Activated CD4-positive, CD25-positive, alpha-beta regulatory T cell treated with anti-CD3 and anti-CD28 coated beads, Interleukin-2, amount 50 U/mL, for 16 hours (primary cell): ENCODE results near the gene TENM4.
"Not testable (repeated sequence)": the region's sequence is repeated elsewhere in the genome, so short reads cannot be mapped to it uniquely, and the experiment has no call there.

Experiments used
- DNase-seq: peaks from one replicate; pipeline ENCODE4 v3.0.0-alpha.2; 2020; ENCODE audit warnings: low read depth, low spot score

Gene TENM4

DNA sequence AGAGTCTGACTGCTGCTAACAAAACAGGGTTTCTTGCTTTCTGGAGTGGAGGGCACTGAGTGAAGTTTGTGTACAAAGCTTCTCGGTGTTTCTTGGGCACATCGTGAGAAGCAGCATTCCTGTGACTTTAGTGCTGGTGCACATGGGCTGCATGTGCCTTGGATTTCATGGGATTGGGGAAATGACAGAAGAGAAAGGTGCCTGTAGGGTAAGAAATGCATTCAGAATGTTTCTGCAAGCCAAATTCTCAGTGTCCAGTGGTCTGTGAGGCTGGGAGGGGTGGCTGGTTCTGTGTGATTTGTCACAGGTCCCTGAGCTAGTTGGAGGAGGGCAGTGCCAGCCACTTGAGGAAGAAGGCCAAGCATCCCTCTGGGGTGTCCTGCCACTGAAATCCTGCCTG is 462.0 kb downstream of the TENM4 start:
- no peak for DNase-seq

DNA sequence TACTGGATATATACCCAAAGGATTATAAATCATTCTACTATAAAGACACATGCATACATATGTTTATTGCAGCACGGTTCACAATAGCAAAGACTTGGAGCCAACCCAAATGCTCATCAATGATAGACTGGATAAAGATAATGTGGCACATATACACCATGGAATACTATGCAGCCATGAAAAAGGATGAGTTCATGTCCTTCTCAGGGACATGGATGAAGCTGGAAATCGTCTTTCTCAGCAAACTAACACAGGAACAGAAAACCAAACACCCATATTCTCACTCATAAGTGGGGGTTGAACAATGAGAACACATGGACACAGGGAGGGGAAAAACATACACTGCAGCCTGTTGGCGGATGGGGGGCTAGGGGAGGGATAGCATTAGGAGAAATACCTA is 463.0 kb downstream of the TENM4 start:
- not testable (repeated sequence) for DNase-seq

DNA sequence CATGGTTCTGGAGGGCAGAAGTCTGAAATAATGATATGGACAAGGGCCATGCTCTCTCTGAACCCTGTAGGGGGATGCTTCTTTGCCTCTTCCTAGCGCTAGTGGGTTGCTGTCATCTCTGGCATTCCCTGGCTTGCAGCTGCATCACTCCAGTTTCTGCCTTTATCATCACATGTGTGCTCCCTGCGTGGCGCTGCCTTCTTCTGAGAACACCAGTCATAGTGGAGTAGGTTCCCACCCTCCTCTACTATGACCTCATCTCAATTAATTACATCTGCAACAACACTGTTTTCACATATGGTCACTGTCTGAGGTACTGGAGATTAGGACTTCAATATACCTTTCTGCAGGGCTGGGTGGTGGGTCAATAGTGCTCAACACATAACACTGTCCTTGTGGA is 463.8 kb downstream of the TENM4 start:
- no peak for DNase-seq

DNA sequence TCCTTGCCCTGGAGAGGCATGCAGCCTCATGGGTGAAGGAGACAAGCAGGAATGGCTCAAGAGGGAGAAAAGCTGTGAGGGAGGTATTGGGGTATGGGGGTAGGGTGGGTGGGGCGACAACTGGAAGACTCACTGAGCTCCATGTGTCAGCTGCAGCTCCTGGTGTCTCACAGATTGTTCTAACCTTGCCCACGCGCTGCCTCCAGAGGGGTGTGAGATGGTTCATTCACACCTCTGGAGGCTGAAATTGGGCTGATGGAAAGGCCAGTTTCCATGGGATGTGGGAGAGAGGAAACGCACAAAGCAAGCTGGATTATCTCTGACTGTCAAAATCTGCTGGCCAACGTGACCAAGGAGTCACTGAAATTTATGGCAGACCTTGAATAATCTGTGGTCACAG is 465.7 kb downstream of the TENM4 start:
- no peak for DNase-seq

DNA sequence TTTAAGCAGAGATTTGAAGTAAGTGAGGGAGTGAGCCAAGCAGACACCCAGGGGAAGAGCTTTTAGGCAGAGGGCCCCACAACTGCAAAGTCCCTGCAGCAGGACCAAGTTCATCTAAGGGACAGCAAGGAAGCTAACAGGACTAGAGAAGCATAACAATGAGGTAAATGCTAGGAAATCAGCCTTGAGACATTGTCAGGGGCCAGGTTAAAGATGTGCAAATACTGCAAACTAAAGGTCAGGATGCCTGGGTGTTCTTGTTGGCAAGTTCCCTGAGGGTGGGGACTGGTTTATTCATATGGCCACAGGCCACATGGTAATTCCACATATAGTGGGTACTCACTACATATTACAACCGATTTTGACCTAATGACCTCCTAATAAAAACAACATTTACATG is 467.0 kb downstream of the TENM4 start:
- DNase-seq, result no peak

DNA sequence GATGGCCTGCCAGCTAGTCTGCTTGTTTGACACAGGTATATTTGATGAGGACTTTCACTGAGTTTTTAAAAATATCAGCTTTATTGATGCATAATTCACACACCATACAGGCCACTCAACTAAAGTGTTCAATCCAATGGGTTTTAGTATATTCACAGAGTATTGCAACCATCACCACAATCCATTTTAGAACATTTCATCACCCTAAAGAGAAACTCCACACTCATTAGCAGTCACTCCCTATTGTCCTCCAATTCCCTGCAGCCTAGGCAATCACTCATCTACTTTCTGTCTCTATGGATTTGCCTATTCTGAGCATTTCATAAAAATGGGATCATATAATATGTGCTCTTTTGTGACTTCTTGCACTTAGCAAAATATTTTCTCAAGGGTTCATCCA is 468.2 kb downstream of the TENM4 start:
- no peak for DNase-seq

DNA sequence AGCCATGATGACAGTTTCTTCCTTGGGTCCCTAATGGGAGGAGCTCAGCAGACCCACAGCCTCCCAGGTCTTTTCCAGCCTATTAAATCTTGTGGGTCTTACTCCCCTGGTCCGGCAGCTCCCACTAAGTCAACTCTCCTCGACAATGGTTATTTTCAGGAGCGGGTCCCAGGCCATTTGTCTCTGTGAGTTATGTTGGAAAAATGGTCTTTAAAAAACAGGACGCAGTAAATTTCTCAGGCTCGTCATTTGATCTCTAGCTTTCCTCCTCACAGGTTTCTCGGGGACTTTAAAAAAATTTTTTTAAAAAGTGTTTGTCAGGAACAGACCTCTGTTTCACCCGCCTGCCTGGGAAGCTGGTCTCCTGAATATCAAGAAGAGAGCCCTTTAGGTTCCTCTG is 468.7 kb downstream of the TENM4 start:
- no peak for DNase-seq

DNA sequence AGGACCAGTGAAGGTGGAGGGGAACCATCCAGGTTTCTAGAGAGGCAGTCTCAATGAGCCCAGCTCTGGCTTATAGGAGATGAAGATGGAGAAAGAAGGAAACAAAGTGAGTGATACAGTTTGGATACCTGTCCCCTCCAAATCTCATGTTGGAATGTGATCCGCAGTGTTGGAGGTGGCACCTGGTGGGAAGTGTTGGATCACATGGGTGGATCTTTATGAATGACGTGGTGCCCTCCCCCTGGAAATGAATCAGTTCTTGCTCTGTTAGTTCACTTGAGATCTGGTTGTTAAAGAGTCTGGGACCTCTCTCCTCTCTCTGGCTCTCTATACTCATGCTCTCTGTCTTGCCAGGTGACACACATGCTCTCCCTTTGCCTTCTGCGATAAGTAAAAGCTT is 473.0 kb downstream of the TENM4 start:
- DNase-seq, result no peak

DNA sequence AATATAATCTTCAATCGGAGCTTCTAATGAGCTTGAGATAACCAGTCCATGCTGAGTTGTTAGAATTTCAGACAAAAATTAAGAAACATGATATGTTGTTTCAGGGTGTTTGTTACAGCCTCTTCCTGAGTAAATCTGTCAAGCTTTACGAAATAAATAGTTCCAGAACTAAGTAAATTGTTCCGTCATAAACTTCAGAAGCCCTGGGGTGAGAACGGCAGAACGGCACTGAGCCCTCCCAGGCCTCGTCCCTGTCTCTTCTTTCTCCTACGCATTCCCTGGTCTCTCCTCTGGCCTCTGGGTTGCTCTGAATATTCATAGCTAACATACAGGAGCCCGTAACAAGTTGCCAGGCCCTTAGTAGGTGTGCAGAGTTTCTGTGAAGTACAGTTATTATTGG is 475.4 kb downstream of the TENM4 start:
- DNase-seq, result no peak

DNA sequence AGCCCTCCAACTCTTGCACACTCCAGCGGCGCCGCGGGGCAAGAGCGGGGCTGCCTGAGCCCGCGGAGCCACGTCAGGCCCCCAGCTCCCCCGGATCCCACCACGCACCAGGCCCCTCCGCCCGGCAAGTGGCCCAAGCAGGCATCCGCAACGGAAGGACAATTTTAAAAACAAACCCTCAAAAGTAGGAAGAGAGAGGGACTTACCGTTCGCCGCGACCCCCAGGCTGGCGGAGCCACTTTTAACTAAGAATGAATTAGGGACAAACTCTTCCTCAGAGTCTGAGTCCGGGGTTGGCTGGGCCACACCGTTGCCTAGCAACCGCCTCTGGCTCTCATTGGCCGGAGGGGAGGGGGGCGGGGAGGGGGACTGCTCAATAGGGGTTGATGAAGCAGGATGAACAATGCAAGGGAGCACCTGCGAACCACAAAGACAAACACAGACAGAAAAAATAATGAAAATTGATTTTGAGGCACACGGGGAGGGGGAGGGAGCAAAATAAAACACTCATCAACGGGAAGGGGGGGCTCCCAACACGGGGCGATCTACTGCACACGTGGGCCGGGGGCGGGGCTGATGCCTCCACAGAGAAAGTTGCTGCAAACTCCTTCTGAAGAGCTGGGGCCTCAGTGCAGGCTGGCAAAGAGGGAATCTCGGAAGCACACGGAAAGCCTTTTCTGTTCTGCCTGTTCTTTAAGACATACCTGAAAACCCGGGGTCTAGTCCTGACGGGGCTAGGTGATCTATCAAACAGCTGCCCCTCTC is 478.7 kb downstream of the TENM4 start:
- DNase-seq, result no peak

DNA sequence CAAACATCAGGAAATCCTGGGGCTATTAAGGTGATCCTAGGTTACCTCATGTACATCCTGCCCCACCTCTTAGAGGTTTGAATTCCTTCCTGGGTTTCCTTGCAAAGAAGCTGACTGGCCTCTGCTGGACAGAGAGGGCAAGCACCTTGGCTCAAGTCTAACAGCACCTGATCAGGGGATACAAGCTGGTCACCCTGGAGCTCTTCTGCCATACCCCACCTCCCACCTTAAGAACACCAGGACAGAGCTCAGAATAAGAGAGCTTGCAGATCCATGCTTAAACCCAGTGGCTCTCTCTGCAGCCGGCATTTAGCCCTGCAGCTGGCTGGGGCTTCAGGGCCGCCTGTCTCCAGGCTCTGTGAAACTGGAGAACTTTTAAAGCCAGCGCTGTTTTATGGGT is 479.6 kb downstream of the TENM4 start:
- DNase-seq, result no peak

DNA sequence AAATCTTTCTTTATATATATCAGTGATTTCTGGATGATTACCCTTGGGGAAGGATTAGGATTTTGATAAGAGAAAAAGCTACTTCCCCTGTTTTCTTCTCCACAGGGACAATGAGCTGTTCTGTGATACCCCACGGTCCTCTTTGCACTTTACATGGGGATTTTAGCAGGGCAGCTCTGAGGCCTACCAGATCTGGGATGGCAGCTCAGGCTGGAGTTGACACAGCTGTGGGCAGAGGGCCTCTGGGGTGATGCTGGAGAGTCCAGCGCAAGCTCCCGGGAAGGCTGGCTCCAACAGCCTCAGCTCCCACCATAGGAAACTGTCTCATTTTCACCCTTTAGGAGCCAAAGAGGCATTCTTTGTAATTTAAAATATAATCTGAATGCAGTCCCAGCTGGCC is 482.4 kb downstream of the TENM4 start:
- DNase-seq, result no peak

DNA sequence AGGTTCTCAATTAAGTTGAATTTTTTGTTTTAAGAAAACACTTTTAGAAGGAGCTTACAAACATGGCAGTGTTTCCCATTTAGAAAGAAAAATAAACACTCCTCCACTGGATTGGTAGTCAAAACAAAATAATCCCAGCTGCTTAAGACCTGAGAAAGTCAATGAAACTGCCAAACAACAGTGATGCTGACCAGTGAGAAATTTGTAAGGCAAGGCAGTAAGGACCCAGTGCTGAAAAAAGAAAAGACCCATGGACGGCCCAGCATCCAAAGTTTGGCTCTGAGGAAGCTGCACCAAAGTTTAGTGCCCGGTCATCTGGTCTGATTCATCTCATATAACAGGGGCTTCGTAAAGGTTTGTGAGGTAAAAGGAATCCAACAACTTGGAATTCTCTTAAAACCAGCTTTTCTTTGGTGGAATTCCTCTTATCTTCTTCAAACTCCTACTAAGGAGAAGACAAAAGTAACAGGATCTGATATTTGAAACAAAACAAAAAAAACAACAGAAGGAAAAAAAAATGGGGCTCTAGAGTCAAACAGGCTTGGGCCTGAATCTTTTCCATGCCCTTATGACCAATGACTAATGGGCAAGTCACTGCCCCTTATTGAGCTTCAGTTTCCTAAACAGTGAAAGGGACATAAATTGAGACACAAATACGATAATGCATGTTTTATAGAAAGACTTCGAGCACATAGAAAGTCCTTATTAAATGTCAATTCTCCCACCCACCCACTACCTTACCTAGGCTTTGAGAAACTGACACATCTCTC is 483.2 kb downstream of the TENM4 start:
- no peak for DNase-seq

DNA sequence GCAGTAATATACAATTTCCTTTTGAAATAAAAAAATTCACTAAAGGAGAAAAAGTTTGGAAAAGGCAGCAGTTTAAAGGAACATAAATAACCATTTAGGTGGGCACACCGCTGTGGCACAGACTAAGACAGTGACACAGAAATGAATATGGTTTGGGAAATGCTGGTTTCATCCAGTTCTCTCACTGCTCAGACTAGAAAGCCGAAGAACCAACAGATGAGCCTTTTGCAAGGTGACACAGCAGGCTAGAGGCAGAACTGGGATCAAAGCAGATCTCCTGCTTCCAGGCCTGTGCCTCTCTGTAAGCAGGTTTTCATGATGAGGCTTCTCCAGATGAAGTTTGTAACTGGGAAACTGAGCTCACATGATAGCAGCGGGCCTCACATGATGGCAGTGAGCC is 486.1 kb downstream of the TENM4 start:
- no peak for DNase-seq

DNA sequence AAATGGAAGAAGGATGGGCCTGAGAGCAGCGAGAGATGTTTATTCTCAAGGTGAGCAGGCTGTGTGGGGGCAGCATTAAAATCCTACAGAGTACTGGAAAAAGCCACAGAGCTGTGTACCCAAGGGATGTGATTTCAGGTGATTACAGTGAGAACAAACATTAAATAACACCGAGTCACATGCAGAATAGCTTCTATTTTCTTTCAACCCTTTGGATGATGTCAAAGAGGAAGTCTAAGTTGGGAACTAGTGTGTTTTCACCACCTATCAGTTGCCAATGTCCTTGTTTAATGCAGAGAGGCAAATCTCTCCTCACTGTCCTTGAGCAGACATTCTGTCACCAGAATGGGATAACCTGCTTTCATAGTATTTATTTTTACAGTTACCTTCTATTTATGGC is 486.6 kb downstream of the TENM4 start:
- DNase-seq, result no peak

DNA sequence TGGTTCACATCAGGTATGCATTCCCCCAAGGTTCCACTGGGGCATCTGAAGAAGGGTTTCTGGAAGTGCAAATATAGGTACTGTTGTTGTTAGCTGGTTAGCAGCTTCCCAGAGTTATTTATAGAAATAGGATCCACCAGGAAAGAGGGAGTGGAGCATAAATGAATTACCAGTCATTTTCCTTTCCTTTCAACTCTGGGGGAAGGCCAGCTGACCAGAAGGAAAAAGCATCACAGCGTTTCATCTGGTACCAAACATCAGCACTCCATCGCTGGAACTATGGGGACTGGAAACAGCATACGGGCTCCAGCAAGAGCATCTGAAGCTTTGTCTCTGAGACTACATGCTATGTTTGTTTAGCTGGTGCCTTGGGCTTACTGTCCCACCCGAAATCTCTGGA is 487.9 kb downstream of the TENM4 start:
- DNase-seq, result no peak

DNA sequence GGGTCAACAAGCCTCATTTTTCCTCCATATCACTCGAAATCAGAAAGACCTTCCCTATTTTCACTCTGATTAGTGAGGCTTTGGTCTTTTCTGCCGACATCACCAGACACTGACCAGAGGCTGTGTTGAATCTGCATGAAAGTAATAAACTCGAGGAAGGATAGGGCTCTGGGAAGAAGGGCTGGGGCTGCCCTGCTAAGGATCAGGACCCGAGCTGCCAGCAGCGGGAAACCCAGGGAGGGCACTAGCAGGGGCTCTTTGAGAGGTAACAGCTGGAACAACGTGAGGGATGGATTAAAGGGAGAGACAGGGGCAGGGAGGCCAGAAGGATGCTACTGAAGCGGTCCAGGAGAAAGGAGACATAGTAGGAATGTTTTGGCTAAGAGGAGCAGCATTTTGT is 488.7 kb downstream of the TENM4 start:
- DNase-seq, result no peak

DNA sequence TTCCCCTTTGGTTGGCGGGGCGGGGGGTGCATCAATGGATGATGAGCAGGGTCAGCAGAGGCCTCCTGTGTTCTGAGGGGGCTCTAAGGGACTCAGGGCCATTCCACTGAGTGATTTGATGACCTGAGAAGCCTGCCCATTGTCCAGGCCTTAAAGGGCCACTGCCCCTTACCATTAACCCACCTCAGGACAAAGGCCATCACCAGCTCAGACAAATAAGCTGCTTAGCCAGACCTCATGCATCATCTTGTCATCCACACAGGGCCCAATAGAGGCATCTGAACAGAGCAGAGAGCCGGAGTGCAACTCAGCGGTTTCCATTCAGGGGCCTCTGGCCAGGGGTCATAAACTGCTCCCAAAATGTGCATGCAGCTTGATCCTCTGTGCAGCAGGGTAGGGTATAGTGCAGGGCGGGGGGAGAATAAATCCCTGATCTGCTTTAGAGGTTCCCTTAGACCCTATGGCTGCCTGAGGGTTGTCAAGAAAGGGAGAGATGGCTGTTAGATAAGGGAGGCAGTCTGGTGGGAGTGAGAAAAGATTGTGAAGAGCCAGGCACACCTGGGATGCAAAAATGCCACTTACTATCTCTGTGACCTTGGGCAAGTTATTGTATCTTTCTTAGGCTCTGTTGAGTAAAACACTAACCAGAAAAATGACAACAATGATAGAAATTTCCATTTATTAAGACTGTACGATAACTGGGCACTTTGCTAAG is 490.7 kb downstream of the TENM4 start:
- DNase-seq, result no peak

DNA sequence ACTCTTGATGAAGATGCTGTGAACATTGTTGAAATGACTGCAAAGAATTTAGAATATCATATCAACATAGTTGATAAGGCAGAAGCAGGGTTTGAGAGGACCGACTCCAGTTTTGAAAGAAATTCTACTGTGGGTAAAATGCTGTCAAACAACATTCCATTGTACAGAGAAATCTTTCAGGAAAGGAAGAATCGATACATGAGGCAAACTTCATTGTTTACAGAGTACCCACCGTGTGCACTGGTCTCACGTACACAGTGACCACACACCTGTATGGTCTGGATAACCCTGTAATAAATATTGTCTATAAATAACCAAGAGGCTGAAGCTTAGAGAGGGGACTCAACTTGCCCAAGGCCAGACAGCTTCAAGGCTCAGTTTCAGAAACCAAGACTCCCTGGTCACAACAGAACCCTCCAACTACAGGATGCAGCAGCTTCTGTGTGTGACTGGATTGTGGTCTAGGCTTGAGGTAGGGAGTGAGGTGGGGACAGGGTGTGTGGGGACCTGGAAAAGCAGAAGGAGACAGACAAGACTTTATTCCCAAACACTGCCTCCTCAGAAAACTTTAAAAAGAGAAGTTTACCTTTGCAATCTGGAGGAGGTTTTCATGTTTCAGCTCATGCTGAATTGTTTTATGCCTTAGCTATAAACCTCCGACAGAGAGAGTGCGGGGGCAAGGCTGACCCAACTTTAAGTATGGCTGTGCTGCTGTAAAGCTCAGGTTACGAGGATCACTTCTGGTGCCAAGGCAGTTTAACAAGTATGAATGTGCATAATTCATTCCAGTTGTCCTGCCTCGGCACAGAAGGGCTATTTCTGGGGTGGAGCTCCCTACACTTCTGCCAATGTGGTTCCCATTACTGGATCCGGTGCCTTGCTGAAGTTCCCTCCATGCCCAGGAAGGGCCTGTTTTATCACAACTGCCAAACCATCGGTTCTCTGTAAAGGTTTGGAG is 493.6 kb downstream of the TENM4 start:
- no peak for DNase-seq

DNA sequence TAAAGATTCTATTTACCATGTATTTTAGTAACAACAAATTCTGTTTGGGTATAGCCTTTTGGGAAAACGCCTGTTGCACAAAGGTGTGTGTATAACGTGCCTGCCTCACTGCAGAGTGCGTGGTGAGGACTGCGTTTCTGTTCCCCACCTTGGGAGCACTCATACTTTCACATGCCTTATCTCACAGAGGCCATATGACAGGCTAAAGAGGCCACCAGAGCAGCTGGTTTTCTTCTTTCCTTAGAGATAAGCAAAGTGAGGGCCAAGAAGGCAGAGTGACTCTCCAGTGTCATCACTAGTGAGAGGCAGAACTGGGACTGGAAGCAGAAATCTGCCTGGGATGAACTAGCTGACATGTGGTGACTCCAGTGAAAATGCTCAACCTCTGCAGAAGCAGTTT is 497.0 kb downstream of the TENM4 start:
- DNase-seq, result no peak

DNA sequence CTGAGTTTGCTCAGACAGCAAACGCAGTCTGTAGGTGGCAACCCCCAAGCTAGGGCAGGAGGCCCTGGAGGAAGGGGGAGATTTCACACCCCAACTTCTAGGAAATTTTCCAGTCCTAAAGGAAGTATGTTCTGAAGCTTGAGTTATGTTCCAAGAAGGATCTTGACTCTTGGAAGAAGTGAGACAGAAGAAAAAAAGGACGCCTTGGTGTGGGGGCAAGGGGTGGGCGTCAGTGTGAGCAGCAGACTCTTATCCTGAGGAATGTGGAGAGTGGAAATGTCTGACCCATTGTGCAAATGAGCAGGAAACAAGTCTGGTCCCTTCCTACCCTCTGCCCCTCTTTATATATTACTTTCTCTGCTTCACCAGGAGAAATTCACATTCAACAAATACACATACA is 497.7 kb downstream of the TENM4 start:
- no peak for DNase-seq
